Fibroblast of upper back skin (primary cell): ENCODE results near the gene GPX6.
"Not testable (repeated sequence)": the region's sequence is repeated elsewhere in the genome, so short reads cannot be mapped to it uniquely, and the experiment has no call there.

Source experiments
- DNase-seq: peaks from one replicate; pipeline ENCODE4 v3.0.0-alpha.2; 2013

Gene GPX6

GRCh38 chr6:28478518-28478917 is 37.1 kb downstream of the GPX6 start:
- DNase-seq = no peak

GRCh38 chr6:28474441-28475219 is 41.0 kb downstream of the GPX6 start:
- peak; percentile 88 for DNase-seq

- not testable (repeated sequence) for DNase-seq
These were observed 46.3 kb downstream of the GPX6 start for GRCh38 chr6:28469153-28469745.

- DNase-seq = no peak
These were observed 47.5 kb downstream of the GPX6 start for GRCh38 chr6:28468056-28468455.

- no peak for DNase-seq
These were observed 53.2 kb downstream of the GPX6 start for GRCh38 chr6:28462401-28462800.

- no peak for DNase-seq
These were observed 57.0 kb downstream of the GPX6 start for GRCh38 chr6:28458568-28458967.
